Stimulated activated CD4-positive, alpha-beta T cell treated with anti-CD3 and anti-CD28 coated beads, TNF-alpha, amount 100 ng/mL, for 4 hours (primary cell): ENCODE results near the gene SPINT3.

Experiments used
- DNase-seq, 3 experiments: peaks; one replicate each; pipeline ENCODE4 v3.0.0-alpha.2; 2020; ENCODE audit warnings: low read depth in 3 of 3

SPINT3 gene

DNA sequence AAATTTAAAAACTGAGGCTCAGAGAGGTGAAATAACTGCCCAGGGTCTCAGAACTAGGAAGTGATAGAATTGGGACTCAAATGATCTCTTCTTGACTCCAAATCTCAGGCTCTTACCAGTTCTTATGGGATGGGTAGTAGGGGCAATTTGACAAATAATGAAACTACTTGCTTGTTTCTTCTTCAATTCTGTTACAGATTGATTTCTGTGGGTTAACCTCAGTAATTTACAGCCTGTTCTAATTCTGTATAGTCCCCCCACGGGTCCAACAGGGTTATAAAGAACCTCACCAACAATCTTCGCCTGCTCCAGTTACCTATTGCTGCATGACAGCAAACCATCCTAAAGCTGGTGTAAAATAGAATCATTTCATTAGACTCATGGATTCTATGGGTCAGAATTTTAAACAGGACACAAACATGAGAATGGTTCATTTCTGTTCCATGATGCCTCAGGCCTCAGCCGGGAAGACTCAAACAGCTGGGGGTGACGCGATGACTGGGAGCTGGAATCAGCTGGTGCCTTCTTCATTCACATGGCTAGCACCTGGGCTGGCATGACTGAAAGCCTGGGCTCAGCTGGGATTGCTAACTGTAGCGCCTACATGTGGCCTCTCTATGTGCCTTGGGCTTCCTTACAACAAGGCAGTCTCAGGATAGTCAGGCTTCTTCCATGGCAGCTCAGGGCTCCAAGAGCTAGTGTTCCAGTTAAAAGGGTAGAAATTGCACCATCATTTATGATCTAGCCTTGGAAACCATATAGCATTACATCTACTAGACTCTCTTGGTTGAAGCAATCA is 52.5 kb downstream of the SPINT3 start:
- DNase-seq = no peak
